Stimulated activated CD8-positive, alpha-beta memory T cell treated with anti-CD3 and anti-CD28 coated beads, Interleukin-2, amount 100 ng/mL, for 48 hours (primary cell): ENCODE data around the gene APCDD1.
"Not testable (repeated sequence)": the region's sequence is repeated elsewhere in the genome, so short reads cannot be mapped to it uniquely, and the experiment has no call there.

Source experiments
- DNase-seq, 2 donors: peaks; one replicate each; pipeline ENCODE4 v3.0.0-alpha.2; 2020; ENCODE audit warnings: low read depth in 2 of 2

APCDD1 gene

GRCh38 chr18:10490401-10491165 lies 36.1 kb downstream of the APCDD1 start:
- DNase-seq: peak; percentile 39 to 40

GRCh38 chr18:10495936-10496335 lies 41.5 kb downstream of the APCDD1 start:
- no peak for DNase-seq

GRCh38 chr18:10497206-10497749 lies 42.8 kb downstream of the APCDD1 start:
- no peak for DNase-seq

- no peak for DNase-seq
Measured at GRCh38 chr18:10499230-10499629, 44.8 kb downstream of the APCDD1 start.

DNA sequence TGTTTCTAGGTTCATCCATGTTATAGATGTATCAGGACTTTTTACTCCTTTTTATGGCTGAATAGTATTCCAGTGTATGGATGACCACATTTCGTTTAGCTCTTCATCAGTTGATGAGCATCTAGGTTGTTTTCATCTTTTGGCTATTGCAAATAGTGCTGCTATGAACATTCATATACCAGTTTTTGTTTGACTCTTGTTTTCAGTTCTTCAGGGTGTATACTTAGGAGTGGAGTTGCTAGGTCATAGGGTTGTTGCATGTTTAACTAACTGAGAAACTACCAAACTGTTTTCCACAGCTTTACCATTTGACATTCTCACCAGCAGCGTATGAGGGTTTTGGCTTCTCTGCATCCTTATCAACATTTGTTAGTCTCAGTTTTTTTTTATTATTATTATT lies 45.6 kb downstream of the APCDD1 start:
- no peak for DNase-seq

GRCh38 chr18:10504723-10505122 lies 50.3 kb downstream of the APCDD1 start:
- no peak for DNase-seq

DNA sequence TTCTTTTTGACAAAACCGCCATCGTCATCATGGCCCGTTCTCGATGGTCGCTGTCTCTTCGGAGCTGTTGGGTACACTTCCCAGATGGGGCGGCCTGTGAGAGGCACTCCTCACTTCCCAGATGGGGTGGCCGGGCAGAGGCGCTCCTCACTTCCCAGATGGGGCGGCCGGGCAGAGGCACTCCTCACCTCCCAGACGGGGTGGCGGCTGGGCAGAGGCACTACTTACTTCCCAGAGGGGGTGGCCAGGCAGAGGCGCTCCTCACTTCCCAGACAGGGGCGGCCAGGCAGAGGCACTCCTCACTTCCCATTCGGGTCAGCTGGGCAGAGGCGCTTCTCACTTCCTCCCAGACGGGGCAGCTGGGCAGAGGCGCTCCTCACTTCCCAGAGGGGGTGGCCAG lies 51.5 kb downstream of the APCDD1 start:
- not testable (repeated sequence) for DNase-seq

- no peak for DNase-seq
Measured at GRCh38 chr18:10508591-10508990, 54.2 kb downstream of the APCDD1 start.

- no peak for DNase-seq
Measured at GRCh38 chr18:10511236-10511635, 56.8 kb downstream of the APCDD1 start.

GRCh38 chr18:10514082-10514481 lies 59.6 kb downstream of the APCDD1 start:
- DNase-seq: no peak

DNA sequence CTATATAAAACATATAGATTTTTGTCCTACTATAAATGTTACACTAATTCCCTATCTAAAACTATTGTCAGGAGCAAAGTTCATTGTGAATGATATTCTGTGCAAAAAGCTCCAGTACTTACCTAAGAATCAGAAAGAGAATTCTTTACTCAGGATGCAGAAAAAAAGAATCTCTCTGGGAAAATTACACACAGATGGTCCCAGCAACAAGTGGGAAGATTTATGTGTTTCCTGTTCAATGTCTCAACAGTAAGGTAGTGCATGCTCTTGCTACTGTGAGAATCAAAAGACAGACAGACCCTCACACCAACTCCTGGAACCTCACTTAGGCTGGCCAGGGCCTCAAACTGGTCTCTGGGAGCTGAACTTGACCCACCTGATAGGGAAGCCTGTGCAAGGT lies 60.2 kb downstream of the APCDD1 start:
- DNase-seq: no peak

DNA sequence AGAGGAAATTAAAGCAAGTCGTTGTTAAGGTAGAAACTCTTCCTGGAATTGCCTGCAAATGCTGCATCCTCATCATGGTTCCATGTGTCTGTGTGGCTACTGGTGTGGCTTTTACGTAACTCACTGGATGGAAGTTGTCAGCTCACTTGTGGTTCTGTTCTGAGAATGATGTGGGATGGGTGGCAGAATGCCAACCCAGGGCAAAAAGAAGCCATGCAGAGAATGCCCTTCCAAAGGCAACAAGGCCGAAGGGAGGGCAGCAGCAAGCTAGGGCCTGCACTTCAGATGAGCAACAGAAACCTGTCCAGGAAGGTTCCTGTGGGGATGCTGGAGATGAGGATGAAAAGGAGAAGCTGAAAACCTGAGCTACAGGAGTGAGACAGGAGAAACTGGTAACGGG lies 61.0 kb downstream of the APCDD1 start:
- no peak for DNase-seq

DNA sequence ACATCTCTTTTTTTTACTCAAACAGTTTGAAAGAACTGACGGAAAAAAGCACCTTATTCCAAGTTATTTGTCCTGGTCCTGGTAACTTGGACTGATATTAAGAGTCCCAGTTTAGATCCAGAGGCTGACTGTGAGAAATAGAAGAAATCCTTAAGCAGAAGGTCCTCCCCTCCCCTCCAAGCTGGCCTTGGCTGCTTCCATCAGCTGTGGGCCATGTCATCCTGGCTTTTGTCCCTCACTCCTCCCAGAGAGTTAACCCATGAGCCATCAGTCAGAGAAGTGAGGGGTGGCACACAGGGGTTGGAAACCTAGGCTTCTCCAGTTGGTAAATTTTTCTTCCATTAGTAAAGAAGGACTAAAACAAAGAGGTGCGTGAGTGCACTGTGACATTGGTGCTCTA lies 61.6 kb downstream of the APCDD1 start:
- no peak for DNase-seq

- no peak for DNase-seq
Measured at GRCh38 chr18:10518595-10519255, 64.3 kb downstream of the APCDD1 start.

DNA sequence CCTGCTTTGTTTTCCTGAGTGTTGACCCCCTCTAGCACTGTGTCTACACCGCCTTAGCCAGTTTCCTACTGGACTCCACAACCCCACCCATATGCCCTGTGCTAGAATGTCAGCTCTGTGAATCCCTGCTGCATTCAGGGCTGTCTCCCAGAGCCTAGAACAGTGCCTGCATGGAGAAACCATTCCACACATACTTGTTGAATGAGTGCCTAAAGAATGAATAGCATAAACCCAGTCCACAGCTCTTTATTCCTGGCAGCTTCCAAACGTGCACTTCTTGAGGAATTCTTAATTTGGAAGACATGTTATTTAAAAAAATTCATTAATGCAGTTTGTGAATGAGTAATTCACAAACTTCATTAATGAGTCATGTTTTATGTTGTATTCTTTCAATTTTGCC lies 64.9 kb downstream of the APCDD1 start:
- DNase-seq: no peak

GRCh38 chr18:10519999-10520935 lies 65.8 kb downstream of the APCDD1 start:
- DNase-seq: peak; percentile 42 to 48

GRCh38 chr18:10521566-10521965 lies 67.1 kb downstream of the APCDD1 start:
- no peak for DNase-seq

GRCh38 chr18:10522574-10522973 lies 68.1 kb downstream of the APCDD1 start:
- DNase-seq: no peak

- DNase-seq: no peak
Measured at GRCh38 chr18:10523544-10523943, 69.1 kb downstream of the APCDD1 start.

GRCh38 chr18:10524507-10525370 lies 70.3 kb downstream of the APCDD1 start:
- DNase-seq: no peak

GRCh38 chr18:10525371-10525691 lies 70.9 kb downstream of the APCDD1 start:
- no peak for DNase-seq
